ENCODE data around the gene C9orf78.

- TF ChIP-seq FOXM1 (IDR thresholded peaks at IDR 0.05; ENCODE audit: borderline replicate concordance, low read depth) (no peak), RAD21 (IDR thresholded peaks at IDR 0.05; ENCODE audit: low read depth) (no peak), MAX (IDR thresholded peaks at IDR 0.05) (peak; percentile 94), EP300 (IDR thresholded peaks at IDR 0.05; ENCODE audit: borderline replicate concordance) (no peak; the same call in 1 of the 2 replicates), TAF1 (IDR thresholded peaks at IDR 0.05; ENCODE audit: low read depth) (peak; percentile 96), EGR1 (IDR thresholded peaks at IDR 0.05) (peak; percentile 98), YY1 (IDR thresholded peaks at IDR 0.05; ENCODE audit: low read depth) (peak; percentile 100)
Observed at GRCh38 chr9:129823935-129824601, 11.0 kb downstream of the C9orf78 start, which contains the start of gene TOR1A.

Data from Ishikawa (cell line).